HG03432 (cell line): ENCODE results near the gene KCNQ1.

Source experiments
- ATAC-seq: cut with Tn5 transposase; IDR thresholded peaks from one replicate; pipeline ENCODE4 v1.9.1; 2021; ENCODE audit warnings: mild to moderate bottlenecking, moderate library complexity; ENCODE audit not compliant: unreplicated experiment

Gene KCNQ1

DNA sequence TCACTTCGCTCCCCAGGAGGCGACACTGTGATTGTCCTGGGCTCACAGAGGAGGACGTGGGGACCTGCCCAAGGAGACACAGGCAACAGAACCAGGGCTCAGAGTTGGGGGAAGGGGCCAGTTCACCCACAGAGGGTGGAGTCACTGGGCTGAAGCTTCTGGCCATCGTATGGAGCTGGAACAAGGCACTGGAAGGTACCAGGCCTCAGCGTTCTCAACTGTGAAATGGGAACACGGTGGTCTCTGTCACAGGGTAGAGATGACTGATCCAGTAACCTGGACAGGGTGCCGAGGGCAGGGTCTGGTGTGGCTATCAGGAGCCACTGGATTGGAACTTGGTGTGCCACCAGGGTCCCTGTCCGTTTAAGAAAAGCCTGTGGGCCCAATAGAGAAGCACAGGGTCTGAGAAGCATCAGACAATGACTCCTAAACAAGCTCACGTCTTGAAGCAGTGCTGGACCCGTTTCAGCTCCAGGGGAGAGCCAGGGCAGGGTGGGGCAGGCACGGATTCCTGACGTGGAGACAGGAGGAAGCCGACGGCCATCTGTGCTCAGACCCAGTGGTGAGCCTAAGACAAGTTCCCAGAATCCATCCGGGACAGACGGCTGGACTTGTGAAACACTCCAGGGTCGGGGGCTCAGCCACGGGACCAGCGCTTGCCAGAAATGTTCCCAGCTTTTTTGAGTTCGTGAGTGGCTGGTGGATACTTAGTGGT, 280.0 kb downstream of the KCNQ1 start:
- no peak for ATAC-seq

DNA sequence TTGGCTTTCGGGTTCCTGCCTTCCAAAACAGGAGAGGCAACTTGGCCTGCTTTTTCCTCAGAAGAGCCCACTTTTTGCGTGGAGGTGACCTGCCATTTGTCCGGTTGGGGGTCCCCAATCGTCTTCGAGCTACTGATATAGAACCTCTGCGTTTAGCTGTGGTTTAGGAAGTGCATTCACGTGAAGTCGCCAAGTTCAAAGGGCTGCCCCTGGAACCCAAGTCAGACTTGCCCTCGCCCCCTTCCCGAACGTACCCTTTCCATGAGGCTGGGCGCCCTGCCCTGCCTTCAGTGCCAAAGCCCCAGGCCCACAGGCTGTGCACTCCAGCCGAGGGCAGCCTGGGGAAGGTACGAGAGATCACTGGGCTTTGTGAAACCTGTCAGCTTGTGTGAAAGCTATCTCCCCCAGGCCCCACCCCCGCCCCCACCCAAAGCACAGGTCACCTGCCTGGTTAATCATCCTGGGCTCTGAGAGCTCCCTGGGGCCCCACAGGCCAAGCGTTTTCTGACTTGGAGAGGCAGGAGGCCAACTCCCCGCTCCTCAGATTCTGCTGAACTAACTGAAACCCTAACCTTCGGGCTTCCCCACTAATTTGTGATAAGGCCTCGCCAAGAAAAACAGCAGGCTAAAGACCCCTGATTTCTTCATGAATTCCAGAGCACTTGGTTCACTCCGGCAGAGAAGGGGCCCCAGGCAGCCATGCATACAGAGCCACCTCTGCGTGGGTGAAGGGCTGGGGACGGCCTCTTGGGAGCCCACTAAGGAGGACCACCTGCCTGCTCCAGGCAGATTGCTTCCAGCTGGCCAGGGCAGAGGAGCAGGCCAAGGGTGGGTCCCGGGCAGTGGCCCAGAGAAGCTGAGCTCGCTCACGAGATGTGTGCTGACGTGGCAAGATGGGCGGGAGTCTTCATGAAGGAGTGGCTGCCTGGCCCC, 280.8 kb downstream of the KCNQ1 start:
- ATAC-seq: no peak

DNA sequence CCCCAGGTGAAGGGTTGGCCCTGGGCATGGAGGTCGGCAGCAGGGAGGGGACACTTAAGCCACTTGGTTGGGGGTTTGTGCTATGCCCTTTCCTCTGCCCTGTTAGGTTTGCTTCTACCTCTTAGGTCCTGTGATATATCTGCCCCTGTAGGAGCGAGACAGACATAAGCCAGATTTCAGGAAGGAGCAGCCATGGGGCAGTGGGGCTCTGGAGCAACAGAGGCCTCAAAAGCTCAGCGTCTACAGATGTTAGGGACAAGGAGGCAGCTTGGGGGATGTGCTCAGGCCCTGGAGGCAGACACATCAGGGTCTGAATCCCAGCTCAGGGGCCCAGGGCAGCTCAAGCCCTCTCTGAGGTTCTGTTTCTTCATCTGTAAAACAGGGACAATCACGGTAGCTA, 282.2 kb downstream of the KCNQ1 start:
- ATAC-seq: no peak

DNA sequence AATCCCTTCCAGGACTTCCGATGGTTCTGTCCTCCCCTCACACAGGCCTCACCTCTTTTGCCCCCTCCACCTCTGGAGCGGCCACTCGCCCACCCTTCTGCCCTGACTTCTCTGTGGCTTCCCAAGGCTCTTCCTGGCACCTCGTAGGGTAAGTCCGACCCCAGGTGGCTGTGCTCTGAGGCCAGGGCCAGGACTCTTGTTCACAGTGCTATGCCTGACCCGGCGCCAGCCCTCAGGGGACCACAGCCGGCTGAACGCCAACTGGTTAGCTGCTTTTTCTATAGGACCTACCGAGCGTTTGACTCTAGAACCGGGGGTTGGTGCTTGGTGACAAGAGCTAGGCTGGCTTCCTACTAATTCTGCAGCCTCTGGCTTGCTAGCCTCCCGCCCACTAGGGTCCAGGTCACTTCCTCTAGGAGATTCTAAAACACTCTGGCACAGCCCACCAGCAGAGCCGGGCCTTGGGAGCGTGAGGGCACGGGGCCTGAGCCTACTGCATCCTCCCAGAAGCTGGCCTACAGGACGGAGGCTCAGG, 283.4 kb downstream of the KCNQ1 start:
- no peak for ATAC-seq

DNA sequence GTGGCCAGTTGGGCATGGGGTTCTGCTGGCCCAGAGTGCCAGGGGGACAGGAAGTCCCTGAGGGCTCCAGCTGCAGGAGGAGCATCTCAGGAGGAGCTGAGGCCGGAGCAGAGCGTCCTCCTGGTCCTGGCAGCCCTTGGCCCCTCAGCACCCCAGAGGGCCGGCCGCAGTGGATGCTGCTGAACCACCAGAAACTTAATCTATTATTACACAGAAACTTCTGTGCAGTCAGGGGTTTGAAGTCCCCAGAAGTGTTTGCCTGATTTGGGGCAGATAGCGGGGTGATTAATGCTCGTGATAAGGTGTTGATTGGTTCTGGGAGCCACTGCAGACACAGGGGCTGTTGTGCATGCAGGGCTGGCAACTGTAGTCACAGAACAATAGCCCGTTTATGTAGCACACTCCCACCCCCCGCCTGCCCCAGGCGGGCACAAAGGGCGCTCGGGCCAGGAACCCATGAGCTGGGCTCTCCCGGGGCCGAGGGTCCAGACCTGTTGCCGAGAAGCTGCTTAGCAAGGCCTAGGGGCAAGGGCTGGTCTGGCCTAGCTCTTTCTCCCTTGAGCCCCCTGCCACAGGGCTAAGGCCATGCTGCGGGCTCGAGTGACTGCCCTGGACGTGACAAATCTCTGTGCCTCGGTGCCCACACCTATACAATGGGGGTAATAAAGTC, 284.0 kb downstream of the KCNQ1 start:
- no peak for ATAC-seq

DNA sequence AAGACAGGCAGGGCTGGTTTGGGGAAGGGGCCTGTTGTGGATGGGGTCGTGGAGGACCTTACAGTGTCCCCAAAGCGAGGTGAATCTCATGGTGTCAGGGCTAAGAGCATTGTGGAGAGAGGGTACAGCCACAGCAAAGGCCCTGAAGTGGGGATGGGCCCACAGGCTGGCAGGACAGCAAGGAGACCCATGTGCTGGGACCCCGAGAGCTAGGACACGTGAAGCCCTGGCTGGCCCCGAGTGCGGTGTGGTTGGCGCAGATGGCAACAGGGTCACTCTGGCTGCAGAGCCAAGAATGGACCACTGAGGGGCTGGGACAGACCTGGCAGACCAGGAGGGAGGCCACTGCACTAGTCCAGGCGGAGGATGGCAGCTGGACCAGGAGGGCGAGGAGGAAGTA, 285.0 kb downstream of the KCNQ1 start:
- no peak for ATAC-seq

DNA sequence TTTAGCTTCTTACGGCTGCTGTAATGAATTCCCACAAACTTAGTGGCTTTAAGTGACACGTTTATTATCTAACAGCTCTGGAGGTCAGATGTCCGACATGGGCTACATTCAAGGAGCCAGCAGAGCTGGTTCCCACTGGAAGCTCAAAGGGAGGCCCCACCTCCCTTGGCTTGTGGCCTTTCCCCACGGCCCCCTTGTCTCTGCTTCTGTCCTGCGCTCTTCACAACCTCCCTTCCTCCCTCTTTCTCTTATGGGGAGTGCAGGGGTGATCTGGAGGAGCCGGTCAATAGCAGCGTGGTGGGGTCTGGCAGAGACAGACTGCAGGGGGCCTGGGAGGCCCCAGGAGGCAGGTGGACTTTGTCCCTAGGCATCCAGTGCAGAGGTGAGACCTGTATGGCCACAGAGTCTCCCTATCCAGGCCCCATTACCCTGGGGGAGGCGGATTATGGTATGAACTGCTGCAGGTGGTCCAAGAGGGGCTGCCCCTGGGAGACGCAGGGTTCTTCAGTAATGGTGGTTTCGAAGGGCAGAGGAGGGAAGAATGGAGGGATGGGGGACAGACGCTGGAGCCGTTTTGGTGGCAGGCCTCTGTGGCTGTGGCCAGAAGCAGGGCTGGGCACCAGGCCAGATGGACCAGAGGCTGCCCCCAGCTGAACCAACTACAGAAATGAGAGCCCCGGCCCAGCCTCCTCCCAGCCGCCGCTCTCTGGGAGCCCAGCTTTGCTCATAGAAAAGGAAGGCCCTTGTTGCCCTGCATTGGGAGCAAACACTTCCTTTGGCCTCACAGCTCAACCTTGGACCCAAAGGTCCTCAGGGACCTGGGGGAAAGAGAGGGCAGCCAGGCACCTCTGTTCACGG, 285.7 kb downstream of the KCNQ1 start:
- ATAC-seq: no peak

DNA sequence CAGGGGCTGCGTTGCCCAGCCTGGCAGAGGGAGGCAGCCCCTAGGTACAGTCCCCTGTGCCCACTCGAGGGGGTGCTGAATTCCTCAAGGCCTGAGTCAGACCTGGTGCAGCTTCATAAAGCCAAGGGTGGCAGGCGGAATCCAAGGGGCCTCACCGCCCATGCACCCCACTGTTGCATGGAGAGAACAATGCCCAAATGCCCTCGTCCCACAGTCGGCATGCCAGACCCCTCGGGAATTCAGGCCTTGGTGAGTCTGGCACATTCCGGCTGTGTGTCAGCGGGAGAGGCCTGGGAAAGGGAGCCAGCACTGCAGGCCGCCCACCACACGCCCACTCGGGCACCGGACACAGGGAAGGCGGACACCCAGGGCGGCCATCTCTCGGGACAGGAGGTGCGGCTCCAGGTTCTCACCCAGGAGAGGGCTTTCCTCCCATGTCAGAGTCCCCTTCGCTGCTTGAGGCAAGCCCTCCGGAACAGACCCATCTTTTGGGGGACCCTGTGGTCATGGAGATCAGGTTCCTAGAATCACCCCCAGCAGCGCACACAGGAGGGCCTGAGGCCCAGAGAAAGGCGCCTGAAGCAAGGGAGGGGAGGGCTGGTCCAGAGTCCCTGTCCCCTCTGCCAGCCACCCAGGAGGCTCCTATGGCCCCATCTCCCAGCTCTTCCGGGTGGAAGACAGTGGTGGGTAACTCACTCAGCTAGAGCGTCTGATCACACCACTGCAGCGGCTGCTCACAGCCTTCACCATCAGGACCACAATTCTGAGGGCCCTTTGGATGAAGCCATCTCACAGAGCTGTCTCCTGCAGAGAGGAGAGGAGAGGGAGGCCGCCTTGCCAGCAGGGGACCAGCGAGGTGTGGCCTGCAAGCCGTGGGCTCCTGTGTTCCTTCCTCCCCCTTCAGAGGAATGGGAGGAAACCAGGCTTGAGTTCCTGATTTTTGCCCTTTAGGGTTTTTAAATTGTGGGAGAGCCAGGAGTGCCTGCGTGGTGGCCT, 286.6 kb downstream of the KCNQ1 start:
- ATAC-seq: no peak

DNA sequence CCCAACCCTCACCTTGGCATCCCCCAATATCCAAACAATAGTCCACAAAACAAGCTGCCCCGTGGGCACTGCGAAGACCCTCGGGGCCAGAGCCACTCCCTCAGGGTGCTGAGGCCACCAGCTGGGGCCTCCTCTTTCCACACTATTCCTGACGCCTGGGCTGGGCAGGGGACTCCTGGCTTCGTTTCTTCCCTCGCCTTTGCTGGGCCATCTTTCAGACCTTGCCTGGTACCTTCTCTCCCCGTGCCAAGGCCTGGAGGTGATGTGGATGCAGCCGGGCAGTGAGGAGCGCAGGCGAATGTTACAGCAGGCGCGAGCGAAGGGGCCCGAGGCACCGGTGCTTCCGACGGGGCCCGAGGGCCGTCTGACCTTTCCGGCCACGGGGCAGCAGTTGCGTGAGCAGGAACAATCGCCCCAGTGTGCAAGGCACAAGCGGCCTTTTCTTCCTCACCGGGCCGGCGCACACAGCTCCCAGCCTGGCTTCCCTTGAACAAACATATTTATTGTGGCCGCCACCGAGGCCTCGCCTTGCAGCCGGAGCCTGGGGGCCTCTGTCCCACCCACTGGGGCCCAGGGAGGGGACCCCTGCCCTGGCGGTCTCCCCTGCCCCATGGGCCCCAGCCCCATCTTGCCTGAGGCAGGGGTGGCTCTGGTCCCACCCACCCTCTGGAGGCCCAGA, 287.6 kb downstream of the KCNQ1 start:
- ATAC-seq: no peak

DNA sequence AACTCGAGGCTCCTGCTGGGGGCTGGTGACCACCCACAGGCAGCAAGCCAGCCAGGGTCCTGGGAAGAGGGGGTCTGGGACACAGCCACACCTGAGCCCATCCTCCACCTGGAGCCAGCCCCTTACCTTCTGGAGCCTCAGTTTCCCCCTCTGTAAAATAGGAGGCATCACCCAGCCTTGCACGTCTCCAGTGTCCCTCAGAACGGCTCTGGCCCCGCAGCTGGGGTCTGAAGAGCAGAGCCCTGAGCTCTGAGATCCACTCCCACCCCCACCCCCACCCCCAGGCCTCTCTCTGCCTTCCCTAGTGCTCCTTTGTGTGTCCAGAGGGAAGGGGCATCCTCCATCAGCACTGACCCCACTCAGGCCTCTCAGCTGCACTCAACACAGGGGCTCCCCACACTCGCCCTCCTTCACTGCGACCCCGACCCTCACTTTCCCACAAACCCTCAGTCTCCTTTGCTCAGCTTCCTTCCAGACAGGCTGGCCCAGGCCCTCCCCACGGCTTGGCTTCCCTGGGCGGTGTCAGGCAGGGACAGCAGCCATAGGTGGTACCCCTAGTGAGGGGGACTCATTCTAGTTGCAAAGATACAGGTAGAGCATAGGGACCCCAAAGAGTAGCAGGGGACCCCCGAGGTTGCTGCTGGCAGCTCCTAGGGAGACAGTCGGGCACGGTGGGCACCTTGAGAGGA, 288.3 kb downstream of the KCNQ1 start:
- no peak for ATAC-seq

DNA sequence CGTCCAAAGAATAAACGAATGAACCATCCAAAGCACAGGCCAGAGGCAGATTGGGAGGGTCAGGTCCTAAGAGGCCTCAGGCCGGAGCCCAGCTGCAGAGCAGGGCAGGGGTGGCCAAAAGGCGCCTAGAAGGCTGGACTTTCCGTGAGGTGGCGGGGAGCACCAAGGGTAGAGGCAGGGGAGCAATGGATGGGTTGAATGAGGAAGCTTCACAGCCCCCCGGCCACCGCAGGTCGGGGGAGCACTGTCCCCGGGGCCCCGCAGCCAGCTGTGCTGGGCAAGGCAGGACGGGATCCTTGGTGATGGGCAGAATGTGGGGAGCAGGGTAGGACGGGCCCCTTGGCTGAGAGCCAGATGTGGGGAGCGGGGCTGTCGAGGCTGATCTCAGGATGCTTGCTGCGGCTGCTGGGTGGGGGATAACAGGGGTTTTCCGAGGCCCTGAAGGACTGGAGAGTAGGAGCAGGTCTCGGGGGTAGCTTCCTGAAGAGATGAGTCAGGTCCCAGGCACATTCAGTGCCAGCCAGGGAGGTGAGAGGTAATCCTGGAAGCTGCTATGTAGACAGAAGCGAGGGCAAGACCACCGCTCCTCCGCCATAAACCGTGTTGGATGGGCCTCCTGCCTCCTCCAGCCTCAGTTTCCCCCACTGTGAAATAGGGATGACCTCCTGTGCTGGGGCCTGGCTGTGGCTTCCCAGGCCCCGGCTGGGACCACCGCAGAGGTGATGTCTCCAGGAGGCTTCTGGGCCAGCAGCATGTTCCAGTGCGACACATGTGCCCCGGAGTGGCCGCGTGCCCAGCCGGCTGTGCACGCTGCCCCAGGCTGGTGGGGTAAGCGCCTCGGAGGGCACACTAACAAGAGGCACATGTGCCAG, 289.6 kb downstream of the KCNQ1 start:
- ATAC-seq: no peak

DNA sequence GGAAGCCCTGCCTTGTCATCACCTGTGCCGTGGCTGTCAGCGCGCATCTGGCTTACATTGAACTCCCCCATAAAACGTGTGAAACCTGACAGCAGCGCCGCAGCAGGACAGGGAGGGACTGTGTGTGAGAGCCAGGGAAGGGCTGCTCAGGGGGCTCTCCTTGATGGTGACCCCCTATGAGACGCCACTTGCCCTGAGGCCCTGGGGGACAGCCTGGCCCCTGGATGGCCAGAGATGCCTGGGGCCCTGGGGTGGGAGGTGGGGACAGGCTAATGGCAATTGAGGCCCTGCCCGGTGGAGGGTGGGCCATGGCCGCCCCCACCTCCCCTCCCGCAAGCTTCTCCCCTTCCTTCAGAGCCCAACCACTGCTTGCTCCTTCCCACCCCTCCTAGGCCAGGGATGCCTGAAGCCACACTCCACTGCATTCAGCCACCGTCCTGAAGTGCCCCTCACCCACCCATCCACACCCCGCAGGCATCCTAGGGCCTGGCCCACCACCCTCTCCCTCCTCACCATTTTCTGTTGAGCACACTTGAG, 290.3 kb downstream of the KCNQ1 start:
- no peak for ATAC-seq

DNA sequence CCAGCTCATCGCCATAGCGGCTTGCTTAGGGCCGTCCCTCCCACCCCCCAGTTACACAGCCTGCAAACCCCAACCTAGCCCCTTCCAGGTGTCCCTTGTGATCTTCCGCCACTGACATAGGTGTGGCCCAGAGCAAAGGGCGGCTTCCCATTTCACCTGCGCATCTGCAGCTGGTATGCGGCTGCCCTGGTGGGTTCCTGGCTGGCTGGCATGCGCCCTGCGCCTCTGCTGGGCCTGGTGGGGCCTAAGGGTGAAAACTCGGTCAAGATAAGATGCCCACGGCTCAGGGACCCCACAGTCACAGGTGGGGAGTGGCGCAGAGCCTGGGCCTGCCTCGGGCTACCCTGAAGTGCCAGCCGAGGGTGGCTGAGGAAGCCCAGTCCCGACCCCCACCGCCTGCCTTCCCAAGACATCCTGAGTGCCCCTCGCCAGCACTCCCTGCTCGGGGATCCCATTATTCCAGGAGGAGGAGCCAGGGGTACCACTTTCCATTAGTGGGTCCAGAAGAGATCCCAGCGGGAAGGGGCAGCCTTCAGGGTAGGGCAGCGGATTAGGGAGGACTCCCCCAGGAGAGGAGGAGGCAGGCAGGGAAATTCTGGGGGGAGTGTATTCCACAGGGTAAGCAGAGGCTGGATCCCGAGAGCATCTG, 291.9 kb downstream of the KCNQ1 start:
- ATAC-seq: no peak

DNA sequence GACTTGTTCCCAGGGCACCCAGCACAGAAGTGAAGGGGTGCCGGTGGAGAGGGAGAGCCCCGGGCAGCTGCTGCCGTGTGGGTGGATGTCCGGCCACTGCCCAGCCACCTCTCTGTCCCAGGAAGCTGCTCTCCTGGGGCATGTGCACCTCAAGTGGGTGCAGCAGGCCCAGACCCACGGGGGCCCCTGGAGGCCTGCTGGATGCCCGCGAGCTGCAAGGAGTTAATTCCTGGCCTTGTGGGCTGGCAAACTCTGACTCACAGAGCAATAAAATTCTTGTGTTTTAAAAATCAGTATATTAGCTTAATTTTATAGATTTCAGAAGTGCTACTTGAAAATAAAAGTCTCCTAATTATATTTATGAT, 292.4 kb downstream of the KCNQ1 start:
- no peak for ATAC-seq

DNA sequence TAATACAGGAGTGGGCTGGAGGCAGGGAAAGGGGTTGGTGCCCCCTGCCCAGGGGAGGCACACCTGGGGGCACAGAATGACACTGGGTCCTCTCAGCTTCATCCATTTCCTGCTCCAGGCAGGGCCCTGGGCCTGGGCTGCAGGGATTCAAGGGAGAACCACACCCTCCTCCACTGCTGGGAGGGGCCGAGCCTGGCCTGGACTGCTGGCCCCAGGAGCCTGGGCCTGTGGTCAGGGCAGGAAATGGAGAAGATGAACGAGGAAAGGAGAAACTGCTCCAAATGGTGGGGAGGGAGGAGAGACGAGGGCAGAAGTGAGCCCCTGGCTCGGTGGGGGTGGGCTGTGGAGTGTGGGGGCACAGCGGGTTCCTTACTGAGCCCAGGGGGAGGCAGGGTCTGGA, 293.1 kb downstream of the KCNQ1 start:
- no peak for ATAC-seq
